GM18502 (cell line): ENCODE data around the gene EPO.
"Not testable (repeated sequence)": the region's sequence is repeated elsewhere in the genome, so short reads cannot be mapped to it uniquely, and the experiment has no call there.

ENCODE experiments used
- ATAC-seq: cut with Tn5 transposase; IDR thresholded peaks from one replicate; pipeline ENCODE4 v1.9.1; 2021; ENCODE audit warnings: mild to moderate bottlenecking; ENCODE audit not compliant: unreplicated experiment, poor library complexity

Gene EPO

DNA sequence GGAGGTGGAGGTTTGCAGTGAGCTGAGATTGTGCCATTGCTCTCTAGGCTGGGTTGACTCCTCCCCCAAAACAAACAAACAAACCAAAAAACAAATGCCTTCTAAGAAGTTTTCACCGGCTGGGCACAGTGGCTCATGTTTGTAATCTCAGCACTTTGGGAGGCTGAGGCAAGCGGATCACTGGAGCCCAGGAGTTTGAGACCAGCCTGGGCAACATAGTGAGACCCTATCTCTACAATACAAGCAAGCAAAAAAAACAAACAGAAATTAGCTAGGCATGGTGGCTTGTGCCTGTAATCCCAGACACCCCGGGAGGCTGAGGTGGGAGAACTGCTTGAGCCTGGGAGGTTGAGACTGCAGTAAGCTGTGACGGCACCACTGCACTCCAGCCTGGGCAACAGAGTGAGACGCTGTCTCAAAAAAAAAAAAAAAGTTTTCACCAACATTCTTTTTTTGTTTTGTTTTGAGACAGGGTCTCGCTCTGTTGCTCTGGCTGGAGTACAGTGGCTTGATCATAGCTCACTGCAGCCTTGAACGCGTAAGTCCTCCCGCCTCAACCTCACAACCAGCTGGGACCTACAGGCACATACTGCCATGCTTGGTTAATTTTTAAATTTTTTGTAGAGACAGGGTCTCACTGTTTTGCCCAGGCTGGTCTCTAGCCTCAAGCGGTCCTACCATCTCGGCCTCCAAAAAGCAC is 11.8 kb downstream of the EPO start:
- no peak for ATAC-seq

GRCh38 chr7:100735730-100736129 is 15.5 kb downstream of the EPO start:
- no peak for ATAC-seq

DNA sequence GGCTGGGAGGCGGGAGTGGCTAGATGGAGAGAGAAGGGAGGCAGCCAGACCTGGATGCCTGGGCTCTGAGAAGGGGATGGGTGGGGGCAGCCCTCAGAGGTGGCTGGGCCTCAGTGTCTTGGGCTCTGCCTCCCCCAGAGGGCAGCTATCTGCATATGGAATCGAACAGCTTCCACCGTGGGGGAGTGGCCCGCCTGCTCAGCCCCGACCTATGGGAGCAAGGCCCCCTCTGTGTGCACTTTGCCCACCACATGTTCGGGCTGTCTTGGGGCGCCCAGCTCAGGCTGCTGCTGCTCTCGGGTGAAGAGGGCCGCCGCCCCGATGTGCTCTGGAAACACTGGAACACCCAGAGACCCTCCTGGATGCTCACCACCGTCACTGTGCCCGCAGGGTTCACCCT is 16.4 kb downstream of the EPO start:
- no peak for ATAC-seq

- ATAC-seq: no peak
These were observed 19.7 kb downstream of the EPO start for GRCh38 chr7:100739934-100740333.

DNA sequence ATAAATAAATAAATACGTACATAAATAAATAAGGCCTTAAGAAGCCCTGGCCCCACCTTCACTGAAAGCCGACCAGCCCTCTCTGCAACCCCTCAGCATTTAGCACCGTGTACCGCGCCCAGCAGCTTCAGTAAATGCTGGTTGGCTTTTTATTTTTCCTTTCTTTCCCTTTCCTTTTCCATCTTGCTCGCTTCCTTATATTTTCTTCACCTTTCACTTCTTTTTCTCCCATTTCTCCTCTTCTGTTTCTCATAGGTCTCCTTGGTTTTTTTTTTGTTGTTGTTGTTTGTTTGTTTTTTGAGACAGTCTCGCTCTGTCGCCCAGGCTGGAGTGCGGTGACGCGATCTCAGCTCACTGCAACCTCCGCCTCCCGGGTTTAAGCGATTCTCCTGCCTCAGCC is 24.3 kb downstream of the EPO start:
- ATAC-seq: no peak

DNA sequence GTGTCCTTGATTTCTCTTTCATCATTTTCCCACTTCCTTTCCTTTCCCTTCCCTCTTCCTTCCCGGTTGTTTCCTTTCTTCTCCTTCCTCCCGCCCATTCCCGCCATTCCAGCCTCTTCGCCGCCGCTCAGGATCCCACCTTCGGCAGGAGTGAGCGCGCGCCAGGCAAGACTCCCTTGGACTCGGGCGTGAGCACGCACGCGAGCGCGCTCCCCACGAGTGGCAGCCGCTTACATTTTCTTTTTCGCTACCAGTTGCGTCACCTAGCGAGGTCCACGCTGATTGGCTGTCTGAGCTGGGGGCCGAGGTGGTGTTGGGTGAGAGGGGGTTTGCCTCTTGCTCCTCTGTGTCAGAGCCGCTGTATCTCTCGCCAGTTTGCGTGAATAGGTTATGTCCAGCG is 24.9 kb downstream of the EPO start:
- no peak for ATAC-seq

DNA sequence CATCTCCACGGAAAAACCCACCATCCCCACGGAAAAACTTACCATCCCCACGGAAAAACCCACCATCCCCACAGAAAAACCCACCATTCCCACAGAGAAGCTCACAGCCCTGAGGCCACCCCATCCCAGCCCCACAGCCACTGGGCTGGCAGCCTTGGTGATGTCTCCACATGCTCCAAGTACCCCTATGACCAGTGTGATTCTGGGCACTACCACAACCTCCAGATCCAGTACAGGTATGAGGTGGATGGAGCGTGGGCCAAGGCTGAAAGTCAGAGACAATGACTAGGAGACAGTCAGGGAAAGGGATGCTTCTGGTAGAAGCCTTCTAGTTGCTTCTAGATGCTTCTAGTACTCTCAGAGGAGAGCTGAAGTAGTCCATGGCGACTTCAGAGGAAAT is 32.7 kb downstream of the EPO start:
- no peak for ATAC-seq

- ATAC-seq: no peak
These were observed 33.5 kb downstream of the EPO start for GRCh38 chr7:100753750-100754149.

- ATAC-seq: no peak
These were observed 39.3 kb downstream of the EPO start for GRCh38 chr7:100759357-100760171.

DNA sequence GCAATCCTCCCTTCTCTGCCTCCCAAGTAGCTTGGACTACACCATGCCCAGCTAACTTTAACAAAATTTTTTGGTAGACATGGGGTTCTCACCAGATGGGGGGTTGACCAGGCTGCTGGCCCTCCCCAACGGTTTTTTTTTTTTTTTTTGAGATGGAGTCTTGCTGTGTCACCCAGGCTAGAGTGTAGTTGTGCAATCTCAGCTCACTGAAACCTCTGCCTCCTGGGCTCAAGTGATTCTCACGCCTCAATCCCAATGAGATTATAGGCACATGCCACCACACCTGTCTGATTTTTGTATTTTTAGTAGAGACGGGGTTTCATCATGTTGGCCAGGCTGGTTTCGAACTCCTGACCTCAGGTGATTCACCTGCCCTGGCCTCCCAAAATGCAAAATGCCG is 42.6 kb downstream of the EPO start:
- ATAC-seq: not testable (repeated sequence)

DNA sequence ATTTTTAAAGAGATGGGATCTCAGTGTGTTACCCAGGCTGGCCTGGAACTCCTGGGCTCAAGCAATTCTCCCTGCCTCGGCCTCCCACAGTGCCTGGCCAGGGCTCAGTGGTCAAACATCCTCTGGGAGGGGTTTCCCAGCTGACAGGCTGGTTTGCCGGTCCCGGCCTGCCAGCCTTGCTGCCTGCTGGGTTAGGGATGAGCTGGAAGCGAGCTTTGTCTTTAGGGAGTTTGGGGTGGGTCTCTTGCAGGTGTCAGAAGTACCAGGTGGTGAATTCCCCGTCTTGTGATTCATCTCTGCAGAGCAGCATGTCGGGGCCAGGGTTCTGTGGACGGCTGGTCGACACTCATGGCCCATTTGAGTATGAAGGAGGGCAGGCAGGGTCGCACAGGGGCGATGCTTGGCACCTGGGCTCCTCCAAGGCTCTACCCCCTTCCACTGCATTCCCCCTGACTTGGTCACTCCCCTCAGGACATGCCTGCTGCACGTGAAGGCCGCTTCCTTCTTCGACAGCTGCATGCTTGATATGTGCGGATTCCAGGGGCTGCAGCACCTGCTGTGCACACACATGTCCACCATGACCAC is 43.4 kb downstream of the EPO start:
- ATAC-seq: no peak

DNA sequence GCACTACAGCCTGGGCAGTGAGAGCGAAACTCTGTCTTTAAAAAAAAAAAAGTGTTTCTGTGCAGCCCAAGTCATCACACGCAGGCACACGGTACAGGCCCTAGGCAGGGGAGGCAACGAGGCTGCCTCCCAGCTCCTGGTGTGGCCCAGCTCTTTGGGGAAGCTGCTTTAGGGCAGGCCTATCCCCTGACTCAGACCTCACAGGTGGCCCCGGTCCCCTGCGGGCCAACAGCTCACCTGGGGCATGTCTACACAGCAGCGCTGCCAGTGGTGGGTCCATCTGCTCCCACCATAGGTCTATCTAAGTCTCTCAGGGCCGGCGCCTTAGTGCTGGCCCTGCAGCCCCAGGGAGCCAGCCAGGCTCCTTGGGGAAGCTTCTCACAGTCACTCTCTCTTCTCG is 44.6 kb downstream of the EPO start:
- ATAC-seq: no peak

DNA sequence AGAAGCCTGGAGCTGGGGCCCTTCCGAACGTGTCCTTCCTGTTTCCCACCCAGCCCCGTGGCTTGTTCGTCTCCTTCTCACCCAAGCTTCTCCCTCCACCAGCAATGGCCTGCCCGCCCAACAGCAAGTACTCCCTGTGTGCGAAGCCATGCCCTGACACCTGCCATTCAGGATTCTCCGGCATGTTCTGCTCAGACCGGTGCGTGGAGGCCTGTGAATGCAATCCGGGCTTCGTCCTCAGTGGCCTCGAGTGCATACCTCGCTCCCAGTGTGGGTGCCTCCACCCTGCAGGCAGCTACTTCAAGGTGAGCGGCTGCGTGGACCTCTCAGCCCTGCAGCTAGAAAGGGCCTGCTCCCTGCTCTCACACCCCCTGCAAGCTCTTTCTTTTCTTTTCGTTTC is 45.0 kb downstream of the EPO start:
- no peak for ATAC-seq

- ATAC-seq: no peak
These were observed 48.5 kb downstream of the EPO start for GRCh38 chr7:100768784-100769183.
